DOHH2 (cell line): Measurements from ENCODE around the gene TNNC2.

ENCODE experiments used
- H3F3A ChIP-seq: fragments of 200-600 bp; sonication (generic), shearing (Covaris generic); 2 replicates; pipeline ENCODE4 v1.6.0; 2016; ENCODE audit warnings: antibody characterized with exemption, mild to moderate bottlenecking; ENCODE audit not compliant: control insufficient read depth, insufficient read depth
- H3K27ac ChIP-seq: fragments of 200-600 bp; sonication (generic); 2 replicates; pipeline ENCODE4 v1.5.1; 2014; ENCODE audit warnings: low read depth, mild to moderate bottlenecking, low read length, moderate library complexity
- H3K27me3 ChIP-seq: fragments of 200-600 bp; sonication (generic); 2 replicates; pipeline ENCODE4 v1.6.1; 2014; ENCODE audit warnings: mild to moderate bottlenecking, low read length, mixed read lengths; ENCODE audit not compliant: control insufficient read depth
- H3K36me3 ChIP-seq: fragments of 200-600 bp; sonication (generic); 2 replicates; pipeline ENCODE4 v1.6.1; 2014; ENCODE audit warnings: mild to moderate bottlenecking, low read length, moderate library complexity, mixed read lengths; ENCODE audit not compliant: control insufficient read depth
- H3K4me1 ChIP-seq: fragments of 200-600 bp; sonication (generic); 2 replicates; pipeline ENCODE4 v1.6.1; 2014; ENCODE audit warnings: mild to moderate bottlenecking, low read length, mixed read lengths; ENCODE audit not compliant: control insufficient read depth
- H3K4me2 ChIP-seq: fragments of 200-600 bp; sonication (generic); 2 replicates; pipeline ENCODE4 v1.6.0; 2014; ENCODE audit warnings: mild to moderate bottlenecking, low read length, moderate library complexity
- H3K4me3 ChIP-seq: fragments of 200-600 bp; sonication (generic); 2 replicates; pipeline ENCODE4 v1.5.1; 2014; ENCODE audit warnings: mild to moderate bottlenecking, low read length, mixed read lengths
- H3K79me2 ChIP-seq: fragments of 200-600 bp; sonication (generic); 2 replicates; pipeline ENCODE4 v1.6.1; 2014; ENCODE audit warnings: mild to moderate bottlenecking, low read length, mixed read lengths; ENCODE audit not compliant: control insufficient read depth
- H3K9me2 ChIP-seq: fragments of 200-600 bp; sonication (generic); replicated peaks from 2 replicates; pipeline ENCODE4 v1.6.1; 2014; ENCODE audit warnings: mild to moderate bottlenecking, low read length, mixed read lengths; ENCODE audit not compliant: control insufficient read depth
- H3K9me3 ChIP-seq: fragments of 200-600 bp; sonication (generic); 2 replicates; pipeline ENCODE4 v1.6.1; 2014; ENCODE audit warnings: antibody characterized with exemption, low read length, mixed read lengths; ENCODE audit not compliant: control insufficient read depth, insufficient read depth
- H4K20me1 ChIP-seq: fragments of 200-600 bp; sonication (generic); 2 replicates; pipeline ENCODE4 v1.6.0; 2014; ENCODE audit warnings: low read depth, mild to moderate bottlenecking, antibody characterized with exemption, low read length, moderate library complexity; ENCODE audit not compliant: control insufficient read depth, insufficient read depth
- EZH2phosphoT487 ChIP-seq: fragments of 200-600 bp; sonication (generic); IDR thresholded peaks from 2 replicates; pipeline ENCODE4 v1.6.1; 2017; ENCODE audit warnings: borderline replicate concordance, mild to moderate bottlenecking, antibody characterized with exemption, low read length, moderate library complexity, mixed read lengths
- TF ChIP-seq, protein P1 (sequence below): fragments of 200-600 bp; sonication (generic); IDR thresholded peaks from one replicate; pipeline ENCODE4 v1.5.1; 2014; ENCODE audit warnings: antibody characterized with exemption, mild to moderate bottlenecking, low read depth, low read length; ENCODE audit not compliant: poor library complexity, severe bottlenecking

The TNNC2 gene

DNA sequence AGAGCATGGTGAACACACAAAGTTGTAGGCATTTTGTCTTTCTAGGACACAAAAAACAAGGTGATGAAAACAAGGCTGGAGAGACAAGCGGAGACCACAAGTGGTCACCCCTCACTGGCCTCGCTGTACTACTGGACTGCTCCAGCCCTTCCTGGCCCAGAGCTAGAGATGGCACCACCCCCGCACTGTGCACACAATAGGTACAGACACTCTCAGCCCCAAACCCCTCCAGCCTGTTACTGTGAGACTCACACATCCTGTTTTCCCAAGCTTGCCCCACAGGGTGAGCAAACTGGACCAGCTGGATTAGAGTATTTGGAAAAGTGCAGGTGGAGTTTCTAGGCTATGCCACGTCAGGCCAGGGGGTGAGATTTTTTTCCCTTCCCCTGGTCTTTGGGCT is 45.5 kb upstream of the TNNC2 start:
- no peaks in the 10 kb centered on the region for H3K79me2 ChIP-seq
- no peaks in the 10 kb centered on the region for H3K4me1 ChIP-seq
- H3K9me2 ChIP-seq = no peaks in the 10 kb centered on the region
- H4K20me1 ChIP-seq = no peaks in the 10 kb centered on the region
- H3K27me3 ChIP-seq = no peaks in the 10 kb centered on the region
- H3K9me3 ChIP-seq = no peaks in the 10 kb centered on the region
- no peak overlapping the region for H3K4me2 ChIP-seq
- peaks cover 3% of the 10 kb centered on the region; the same call in 1 of the 2 replicates for H3K36me3 ChIP-seq
- no peak for TF ChIP-seq EZH2phosphoT487
- TF ChIP-seq, protein P1, sequence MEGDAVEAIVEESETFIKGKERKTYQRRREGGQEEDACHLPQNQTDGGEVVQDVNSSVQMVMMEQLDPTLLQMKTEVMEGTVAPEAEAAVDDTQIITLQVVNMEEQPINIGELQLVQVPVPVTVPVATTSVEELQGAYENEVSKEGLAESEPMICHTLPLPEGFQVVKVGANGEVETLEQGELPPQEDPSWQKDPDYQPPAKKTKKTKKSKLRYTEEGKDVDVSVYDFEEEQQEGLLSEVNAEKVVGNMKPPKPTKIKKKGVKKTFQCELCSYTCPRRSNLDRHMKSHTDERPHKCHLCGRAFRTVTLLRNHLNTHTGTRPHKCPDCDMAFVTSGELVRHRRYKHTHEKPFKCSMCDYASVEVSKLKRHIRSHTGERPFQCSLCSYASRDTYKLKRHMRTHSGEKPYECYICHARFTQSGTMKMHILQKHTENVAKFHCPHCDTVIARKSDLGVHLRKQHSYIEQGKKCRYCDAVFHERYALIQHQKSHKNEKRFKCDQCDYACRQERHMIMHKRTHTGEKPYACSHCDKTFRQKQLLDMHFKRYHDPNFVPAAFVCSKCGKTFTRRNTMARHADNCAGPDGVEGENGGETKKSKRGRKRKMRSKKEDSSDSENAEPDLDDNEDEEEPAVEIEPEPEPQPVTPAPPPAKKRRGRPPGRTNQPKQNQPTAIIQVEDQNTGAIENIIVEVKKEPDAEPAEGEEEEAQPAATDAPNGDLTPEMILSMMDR = no peak
- H3F3A ChIP-seq = no peaks in the 10 kb centered on the region
- no peak overlapping the region for H3K4me3 ChIP-seq
- H3K27ac ChIP-seq = no peak overlapping the region

DNA sequence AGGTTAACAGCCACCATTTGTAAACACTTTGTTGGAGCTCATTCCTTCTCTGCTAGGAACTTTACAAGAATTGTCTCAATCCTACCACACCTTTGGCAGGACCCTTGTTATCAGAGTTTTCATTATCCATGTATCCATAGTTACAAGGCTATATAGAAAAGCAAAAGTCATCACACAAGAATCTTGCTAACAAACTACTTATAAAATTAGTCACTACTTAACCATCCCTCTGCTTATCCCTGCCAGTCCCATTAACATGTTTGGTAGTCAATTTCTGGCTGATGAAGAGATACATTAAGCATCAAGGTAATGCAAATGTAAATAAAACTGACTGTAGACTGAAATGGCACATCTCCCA is 40.7 kb upstream of the TNNC2 start:
- no peaks in the 10 kb centered on the region for H3F3A ChIP-seq
- no peaks in the 10 kb centered on the region for H3K4me1 ChIP-seq
- H3K9me3 ChIP-seq = no peaks in the 10 kb centered on the region
- H3K27me3 ChIP-seq = no peaks in the 10 kb centered on the region
- no peaks in the 10 kb centered on the region for H4K20me1 ChIP-seq
- H3K36me3 ChIP-seq = no peaks in the 10 kb centered on the region
- no peak overlapping the region for H3K4me3 ChIP-seq
- H3K4me2 ChIP-seq = no peak overlapping the region
- H3K79me2 ChIP-seq = no peaks in the 10 kb centered on the region
- no peak for TF ChIP-seq EZH2phosphoT487
- TF ChIP-seq, protein P1 = no peak
- no peaks in the 10 kb centered on the region for H3K9me2 ChIP-seq
- no peak overlapping the region for H3K27ac ChIP-seq

DNA sequence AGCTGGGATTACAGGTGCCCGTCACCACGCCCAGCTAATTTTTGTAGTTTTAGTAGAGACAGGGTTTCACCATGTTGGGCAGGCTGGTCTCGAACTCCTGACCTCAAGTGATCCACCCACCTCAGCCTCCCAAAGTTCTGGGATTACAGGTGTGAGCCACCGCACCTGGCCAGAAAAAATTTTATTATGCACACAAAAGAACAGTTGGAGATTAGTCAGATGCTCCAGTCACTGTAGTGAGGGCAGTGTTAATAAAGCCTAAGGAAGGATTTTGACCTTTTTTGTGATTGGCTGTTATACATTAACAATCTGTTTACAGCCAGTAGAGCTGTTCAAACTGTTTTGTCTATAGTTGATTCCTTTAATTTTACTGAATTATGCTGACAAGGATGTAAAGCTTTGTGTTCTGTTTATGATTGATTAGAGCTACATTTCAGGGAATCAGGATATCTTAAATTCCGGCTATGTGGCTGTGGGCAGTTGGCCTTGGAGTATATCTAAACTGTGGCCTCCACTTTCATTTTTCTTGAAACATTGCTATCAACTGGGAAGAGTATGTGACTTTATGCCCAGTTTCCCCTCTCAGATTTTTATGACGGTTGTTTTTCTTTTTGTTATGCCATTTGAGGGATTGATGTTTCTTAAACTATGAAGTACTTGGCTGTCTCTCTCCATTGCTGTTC is 40.2 kb upstream of the TNNC2 start:
- Histone ChIP-seq H3K27ac (no peak overlapping the region), H3K79me2 (no peaks in the 10 kb centered on the region), H3K27me3 (no peaks in the 10 kb centered on the region), H3K4me2 (no peak overlapping the region), H3K4me1 (no peaks in the 10 kb centered on the region), H3F3A (no peaks in the 10 kb centered on the region), H3K4me3 (no peak overlapping the region), H3K9me2 (no peaks in the 10 kb centered on the region), H4K20me1 (no peaks in the 10 kb centered on the region), H3K36me3 (no peaks in the 10 kb centered on the region), H3K9me3 (no peaks in the 10 kb centered on the region)
- TF ChIP-seq, protein P1 = no peak
- no peak for TF ChIP-seq EZH2phosphoT487
